Measurements from ENCODE around the gene OSBPL1A.

DNA sequence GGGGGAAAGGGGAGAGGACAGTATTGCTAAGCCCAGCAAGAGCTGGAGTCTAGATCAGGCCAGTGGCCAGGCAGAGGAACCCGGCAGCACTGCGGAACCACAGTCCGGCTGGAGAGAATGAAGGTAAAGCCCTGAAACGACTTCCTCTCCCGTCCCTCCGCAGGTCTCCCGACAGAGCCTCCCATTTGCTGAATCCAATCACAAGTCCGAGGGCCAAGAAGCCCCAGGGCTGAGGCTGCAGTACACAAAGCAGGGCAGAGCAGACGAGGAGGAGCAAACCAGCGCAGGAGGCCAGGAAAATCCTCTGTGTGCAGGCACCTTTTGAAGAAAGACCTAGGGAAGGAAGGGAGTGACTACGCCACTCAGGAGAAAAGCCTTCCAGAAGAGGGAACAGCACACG, 104.4 kb downstream of the OSBPL1A start:
- no peak for TF ChIP-seq BHLHE40 (IDR thresholded peaks at IDR 0.05; ENCODE audit: borderline replicate concordance)
- no peak for TF ChIP-seq TARDBP (IDR thresholded peaks at IDR 0.05)
- TF ChIP-seq NFRKB (IDR thresholded peaks at IDR 0.05): no peak
- TF ChIP-seq FOXA1 (IDR thresholded peaks at IDR 0.05): no peak
- no peak for TF ChIP-seq ARNT (IDR thresholded peaks at IDR 0.05)
- TF ChIP-seq SP1 (IDR thresholded peaks at IDR 0.05): no peak
- no peak for TF ChIP-seq ZNF384 (IDR thresholded peaks at IDR 0.05)
- no peak for TF ChIP-seq SUZ12 (IDR thresholded peaks at IDR 0.05)
- no peak for TF ChIP-seq LEF1 (IDR thresholded peaks at IDR 0.05; ENCODE audit: borderline replicate concordance)
- no peak for TF ChIP-seq ELF4 (IDR thresholded peaks at IDR 0.05)
- no peak for TF ChIP-seq HDGF (IDR thresholded peaks at IDR 0.05; ENCODE audit: borderline replicate concordance)
- TF ChIP-seq FOXK2 (IDR thresholded peaks at IDR 0.05): no peak
